PFSK-1 (cell line): Measurements from ENCODE around the gene DNAJC5G.

Experiments
- FOXP2 ChIP-seq: optimal IDR thresholded peaks from 2 replicates; pipeline ENCODE3; 2011; ENCODE audit warnings: borderline replicate concordance, control low read depth, inconsistent platforms; ENCODE audit not compliant: insufficient read depth; ENCODE audit errors: extremely low read length, extremely low read depth
- POLR2AphosphoS5 ChIP-seq: IDR thresholded peaks from 2 replicates; pipeline ENCODE4 v1.6.1; 2012; ENCODE audit warnings: low read depth, mild to moderate bottlenecking, control low read depth, low read length, moderate library complexity
- REST ChIP-seq, 2 experiments: IDR thresholded peaks; 2 replicates each; pipeline versions ENCODE4 v1.6.1 to v1.8.0; 2011 to 2012; ENCODE audit warnings: low read depth in 2 of 2, low read length in 2 of 2, control low read depth in 1 of 2, inconsistent platforms in 1 of 2, mild to moderate bottlenecking in 1 of 2, moderate library complexity in 1 of 2; ENCODE audit not compliant: insufficient read depth in 1 of 2
- SIN3A ChIP-seq: IDR thresholded peaks from 2 replicates; pipeline ENCODE4 v1.6.1; 2012; ENCODE audit warnings: mild to moderate bottlenecking, low read length, moderate library complexity, borderline replicate concordance; ENCODE audit not compliant: insufficient read depth
- TAF1 ChIP-seq: IDR thresholded peaks from 2 replicates; pipeline ENCODE4 v1.6.1; 2012; ENCODE audit warnings: low read length, control low read depth, borderline replicate concordance; ENCODE audit not compliant: insufficient read depth

The DNAJC5G gene

GRCh38 chr2:27309651-27310050, 34.4 kb downstream of the DNAJC5G start:
- TF ChIP-seq FOXP2 (no peak), SIN3A (no peak), TAF1 (no peak), POLR2AphosphoS5 (no peak)

- no peak for TF ChIP-seq POLR2AphosphoS5
- TF ChIP-seq FOXP2, result no peak
- no peak for TF ChIP-seq TAF1
- TF ChIP-seq REST (IDR thresholded peaks at IDR 0.05; ENCODE audit: insufficient read depth in 1 of 2, low read depth in 2 of 2, low read length in 2 of 2), result no peak
- no peak for TF ChIP-seq SIN3A
Observed at GRCh38 chr2:27312152-27312551, 36.9 kb downstream of the DNAJC5G start.

GRCh38 chr2:27313882-27314645, 38.8 kb downstream of the DNAJC5G start:
- TF ChIP-seq TAF1 (no peak), POLR2AphosphoS5 (no peak), REST (IDR thresholded peaks at IDR 0.05; ENCODE audit: insufficient read depth in 1 of 2, low read depth in 2 of 2, low read length in 2 of 2) (no peak), FOXP2 (no peak), SIN3A (no peak)

GRCh38 chr2:27314709-27315108, 39.5 kb downstream of the DNAJC5G start:
- TF ChIP-seq POLR2AphosphoS5 (no peak), FOXP2 (no peak), REST (IDR thresholded peaks at IDR 0.05; ENCODE audit: insufficient read depth in 1 of 2, low read depth in 2 of 2, low read length in 2 of 2) (no peak), TAF1 (no peak), SIN3A (no peak)

- TF ChIP-seq POLR2AphosphoS5, result no peak
Observed at GRCh38 chr2:27315122-27315521, 39.9 kb downstream of the DNAJC5G start.

GRCh38 chr2:27316655-27317412, 41.6 kb downstream of the DNAJC5G start:
- TF ChIP-seq TAF1, result no peak
- no peak for TF ChIP-seq SIN3A
- TF ChIP-seq FOXP2, result no peak
- TF ChIP-seq REST (IDR thresholded peaks at IDR 0.05; ENCODE audit: insufficient read depth in 1 of 2, low read depth in 2 of 2, low read length in 2 of 2), result no peak
- no peak for TF ChIP-seq POLR2AphosphoS5
